ENCODE data around the gene CARNS1.
"Not testable (repeated sequence)": the region's sequence is repeated elsewhere in the genome, so short reads cannot be mapped to it uniquely, and the experiment has no call there.

CARNS1 gene

DNA sequence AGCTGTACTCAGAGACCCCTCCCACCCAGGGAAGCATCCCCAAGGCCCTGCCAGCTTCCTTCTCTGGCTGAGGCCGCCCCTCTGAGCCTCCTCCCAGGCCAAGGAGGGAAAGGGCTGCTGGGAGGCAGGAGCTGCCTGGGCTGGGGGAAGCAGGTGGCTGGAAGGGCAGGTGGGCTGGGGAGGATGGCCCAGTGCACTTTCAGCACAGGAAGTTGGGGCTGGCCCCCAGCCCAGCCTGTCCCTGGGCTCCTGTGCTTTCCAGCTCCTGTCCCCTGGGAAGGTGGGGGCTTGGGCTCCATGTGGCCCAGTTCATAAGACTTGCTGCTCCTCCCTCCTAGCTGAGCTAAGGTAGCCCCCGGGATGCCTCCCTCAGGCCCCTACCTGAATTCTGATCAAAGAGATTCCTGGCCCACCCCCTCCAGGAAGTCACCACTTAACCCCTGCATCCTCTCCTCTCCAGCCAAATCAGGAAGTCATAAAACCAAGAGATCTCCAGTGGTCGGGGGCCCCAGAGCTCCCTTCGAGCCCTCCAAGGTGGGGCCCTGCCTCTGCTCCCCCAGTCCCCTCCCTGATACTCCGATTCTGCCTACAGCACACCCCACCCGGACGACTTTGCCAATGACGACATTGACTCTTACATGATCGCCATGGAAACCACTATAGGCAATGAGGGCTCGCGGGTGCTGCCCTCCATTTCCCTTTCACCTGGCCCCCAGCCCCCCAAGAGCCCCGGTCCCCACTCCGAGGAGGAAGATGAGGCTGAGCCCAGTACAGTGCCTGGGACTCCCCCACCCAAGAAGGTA lies 18.7 kb upstream of the CARNS1 start:
- DNase-seq (ENCODE audit: low spot score) = no peak

DNA sequence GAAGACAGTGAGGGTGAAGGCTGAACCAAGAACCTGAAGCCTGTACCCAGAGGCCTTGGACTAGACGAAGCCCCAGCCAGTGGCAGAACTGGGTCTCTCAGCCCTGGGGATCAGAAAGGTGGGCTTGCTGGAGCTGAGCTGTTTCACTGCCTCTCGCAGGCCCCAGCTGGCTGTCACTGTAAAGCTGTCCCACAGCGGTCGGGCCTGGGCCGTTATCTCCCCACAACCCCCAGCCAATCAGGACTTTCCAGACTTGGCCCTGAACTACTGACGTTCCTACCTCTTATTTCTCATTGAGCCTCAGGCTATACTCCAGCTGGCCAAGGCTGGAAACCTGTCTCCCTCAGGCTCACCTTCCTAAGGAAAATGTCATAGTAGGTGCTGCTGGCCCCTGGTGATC lies 17.9 kb upstream of the CARNS1 start:
- DNase-seq (ENCODE audit: low spot score) = no peak

DNA sequence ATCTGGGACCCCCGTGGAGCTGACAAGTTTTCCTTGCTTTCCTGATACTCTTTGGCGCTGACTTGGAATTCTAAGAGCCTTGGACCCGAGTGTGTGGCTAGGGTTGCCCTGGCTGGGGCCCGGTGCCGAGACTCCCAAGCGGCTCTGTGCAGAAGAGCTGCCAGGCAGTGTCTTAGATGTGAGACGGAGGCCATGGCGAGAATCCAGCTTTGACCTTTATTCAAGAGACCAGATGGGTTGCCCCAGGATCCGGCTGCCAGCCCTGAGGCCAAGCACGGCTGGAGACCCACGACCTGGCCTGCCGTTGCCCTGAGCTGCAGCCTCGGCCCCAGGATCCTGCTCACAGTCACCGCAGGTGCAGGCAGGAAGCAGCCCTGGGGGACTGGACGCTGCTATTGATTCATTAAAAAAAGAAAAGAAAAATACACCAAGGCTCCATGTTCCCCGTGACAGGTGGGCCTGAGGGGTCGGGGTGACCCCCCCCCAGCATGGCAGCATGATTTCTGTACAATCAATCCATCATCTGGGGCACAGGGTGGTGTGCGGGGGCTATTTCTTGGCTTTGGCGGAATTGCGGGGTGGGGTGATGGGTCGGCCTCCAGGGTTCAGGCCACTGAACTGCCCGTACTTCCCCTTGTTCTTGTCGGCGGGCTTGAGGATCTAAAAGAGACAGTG lies 17.4 kb upstream of the CARNS1 start:
- no peak for DNase-seq (ENCODE audit: low spot score)

DNA sequence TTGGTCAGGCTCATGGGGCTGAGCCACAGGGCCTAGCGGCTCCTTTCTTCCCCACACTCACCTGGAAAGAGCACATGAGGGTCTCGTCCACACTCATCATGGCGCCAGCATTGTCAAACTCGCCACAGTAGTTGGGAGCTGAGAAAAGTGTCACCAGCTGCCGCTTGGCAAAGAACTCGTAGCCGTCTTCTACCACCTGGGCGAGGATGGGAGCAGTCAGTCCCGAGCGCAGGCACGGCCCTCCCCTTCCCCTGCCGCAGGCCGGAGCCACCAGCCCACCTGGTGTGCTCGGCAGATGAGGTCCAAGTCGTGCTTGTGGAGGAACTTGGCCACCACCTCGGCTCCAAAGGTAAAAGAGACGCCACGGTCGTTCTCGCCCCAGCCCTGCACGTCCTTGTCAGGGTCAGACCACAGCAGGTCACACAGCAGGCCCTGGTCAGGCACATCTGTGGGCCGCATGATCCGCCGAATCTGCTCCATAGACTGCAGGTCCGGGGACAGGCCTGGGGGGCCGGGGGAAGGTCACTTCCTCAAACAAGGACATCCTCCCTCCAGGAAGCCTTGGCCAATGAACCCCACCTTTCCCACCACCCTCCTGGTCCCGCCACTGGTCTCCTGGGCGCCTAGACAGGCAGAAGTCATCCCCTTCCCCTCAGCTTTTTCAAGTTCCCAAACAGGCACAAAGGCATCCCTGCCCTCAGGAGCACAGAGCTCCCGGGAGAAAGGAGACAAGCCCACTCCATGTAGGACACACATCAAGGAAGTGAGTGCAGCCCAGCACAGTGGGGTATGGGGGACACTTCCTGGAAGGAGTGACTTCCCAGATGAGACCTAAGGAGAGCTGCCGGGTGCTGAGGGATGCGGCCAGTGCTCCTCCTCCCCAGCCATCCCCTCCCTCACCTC lies 16.6 kb upstream of the CARNS1 start:
- DNase-seq (ENCODE audit: low spot score) = no peak

DNA sequence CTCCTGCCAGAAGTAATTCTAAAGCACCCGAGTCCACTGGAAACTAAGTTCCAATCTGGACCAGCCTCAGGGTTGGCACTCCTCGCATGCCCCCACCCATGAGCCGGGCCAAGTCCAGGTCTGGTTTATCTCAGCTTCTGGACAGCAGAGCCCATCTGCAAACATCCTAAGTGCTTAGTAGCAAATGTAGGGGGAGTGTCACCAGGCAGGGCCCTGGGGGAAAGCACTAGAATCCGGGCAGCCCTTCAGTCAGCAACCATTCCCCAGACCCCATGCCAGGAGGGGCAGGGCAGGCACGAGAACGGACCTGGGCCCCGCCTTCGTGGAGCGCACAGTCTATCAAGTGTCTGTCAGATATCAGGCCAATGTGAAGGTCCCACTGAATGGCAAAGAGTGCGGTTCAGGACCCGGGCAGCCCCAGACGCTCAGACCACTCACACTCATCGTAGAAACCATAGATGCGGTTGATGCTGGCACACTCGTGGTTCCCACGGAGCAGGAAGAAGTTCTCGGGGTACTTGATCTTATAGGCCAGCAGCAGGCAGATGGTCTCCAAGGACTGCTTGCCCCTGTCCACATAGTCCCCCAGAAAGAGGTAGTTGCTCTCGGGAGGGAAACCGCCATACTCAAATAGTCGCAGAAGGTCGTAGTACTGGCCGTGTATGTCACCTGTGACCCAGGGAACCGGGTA lies 15.1 kb upstream of the CARNS1 start:
- DNase-seq (ENCODE audit: low spot score) = no peak

DNA sequence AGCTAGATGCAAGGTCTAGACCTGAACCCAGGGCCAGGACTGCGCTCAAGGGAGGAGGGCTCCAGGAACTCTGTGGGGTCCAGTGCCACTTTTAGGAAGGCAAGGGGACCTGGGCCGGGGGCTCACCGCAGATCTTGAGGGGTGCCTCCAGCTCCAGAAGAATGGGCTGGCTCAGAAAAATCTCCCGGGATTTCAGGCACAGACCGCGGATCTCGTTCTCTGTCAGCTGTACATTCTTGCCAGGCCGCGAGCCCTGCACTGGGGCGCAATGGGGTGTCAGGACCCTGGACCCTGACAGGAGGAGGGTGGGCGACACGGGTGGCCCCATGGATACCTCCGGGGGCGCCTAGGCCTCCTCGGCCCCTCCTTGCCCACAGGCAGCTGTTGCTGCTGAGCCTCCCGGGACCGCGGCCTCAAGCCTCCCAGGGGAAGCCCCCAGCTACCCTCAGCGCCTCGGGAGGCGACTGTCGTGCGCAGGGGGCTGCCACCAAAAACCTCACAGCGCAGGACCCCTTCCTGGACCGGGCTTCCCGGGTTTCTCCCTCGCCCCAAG lies 14.5 kb upstream of the CARNS1 start:
- no peak for DNase-seq (ENCODE audit: low spot score)

DNA sequence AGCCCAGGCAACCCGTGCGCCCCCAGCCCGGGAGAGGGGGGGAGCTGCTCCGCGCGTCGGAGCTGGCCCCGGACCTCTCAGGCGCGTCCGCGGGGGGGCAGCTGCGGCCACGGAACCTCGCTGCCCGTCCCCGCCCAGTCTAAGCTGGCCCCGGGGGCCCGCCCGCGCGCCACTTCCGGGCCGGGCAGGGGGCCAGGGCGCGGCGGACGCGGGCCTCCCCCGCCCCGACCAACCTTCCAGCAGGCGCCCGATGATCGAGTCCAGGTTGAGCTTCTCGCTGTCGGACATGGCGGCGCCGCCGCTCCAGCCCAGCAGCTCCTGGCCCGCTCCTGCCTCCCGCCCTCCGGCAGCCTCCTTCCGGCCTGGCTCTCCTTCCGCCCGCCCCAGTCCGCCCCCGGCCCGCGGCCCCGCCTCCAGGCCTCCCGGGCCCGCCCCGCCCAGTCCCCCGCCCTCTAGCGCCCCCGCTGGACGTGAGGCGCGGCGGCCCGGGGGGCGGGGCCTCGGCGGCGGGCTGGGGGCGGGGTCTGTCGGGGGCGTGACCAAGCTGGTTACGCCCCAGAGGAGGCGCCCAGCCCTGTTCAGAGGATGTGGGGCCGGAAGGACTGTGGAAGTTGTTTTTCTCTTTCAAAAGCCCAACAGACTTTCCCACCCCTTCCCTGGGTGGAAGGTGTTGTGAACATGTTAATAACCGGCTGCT lies 13.8 kb upstream of the CARNS1 start, which contains the start of gene PPP1CA:
Gene PPP1CA, minus strand, starts transcription at position 364 of the 697 bp plus-strand sequence. Its CDS starts 76 bp downstream, at position 288.
- DNase-seq (ENCODE audit: low spot score) = peak; percentile 89

DNA sequence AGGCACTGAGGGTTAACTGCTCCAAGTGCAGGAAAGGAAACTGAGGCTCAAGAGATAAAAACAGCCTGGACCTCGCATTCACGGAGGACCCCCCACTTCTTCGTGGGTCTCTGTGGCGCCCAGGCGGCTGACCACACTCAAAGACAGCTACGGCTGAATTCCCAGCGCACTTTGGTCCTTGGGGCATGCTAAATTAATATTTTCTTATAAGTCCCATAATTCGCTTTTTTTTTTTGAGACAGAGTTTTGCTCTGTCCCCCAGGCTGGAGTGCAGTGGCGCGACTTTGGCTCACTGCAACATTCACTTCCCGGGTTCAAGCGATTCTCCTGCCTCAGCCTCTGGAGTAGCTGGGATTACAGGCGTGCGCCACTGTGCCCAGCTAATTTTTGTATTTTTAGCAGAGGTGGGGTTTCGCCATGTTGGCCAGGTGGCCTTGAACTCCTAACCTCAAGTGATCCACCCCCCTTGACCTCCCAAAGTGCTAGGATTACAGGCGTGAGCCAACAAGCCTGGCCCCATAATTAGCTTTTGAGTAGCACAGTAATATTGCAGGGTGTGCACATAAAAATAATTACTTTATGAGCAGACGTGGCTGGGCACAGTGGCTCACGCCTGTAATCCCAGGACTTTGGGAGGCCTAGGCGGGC lies 13.2 kb upstream of the CARNS1 start:
- not testable (repeated sequence) for DNase-seq (ENCODE audit: low spot score)

DNA sequence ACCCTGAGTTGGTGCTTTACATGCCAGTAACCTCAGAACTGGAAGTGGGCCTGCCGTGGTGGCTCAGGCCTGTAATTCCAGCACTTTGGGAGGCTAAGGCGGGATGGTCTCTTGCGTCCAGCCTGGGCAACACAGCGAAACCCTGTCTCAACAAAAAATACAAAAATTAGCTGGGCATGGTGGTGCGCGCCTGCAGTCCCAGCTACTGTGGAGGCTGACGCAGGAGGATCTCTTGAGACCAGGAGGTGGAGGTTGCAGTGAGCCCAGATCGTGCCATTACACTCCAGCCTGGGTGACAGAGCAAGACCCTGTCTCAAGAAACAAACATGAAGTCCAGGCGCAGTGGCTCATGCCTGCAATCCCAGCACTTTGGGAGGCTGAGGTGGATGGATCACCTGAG lies 12.4 kb upstream of the CARNS1 start:
- DNase-seq (ENCODE audit: low spot score) = not testable (repeated sequence)

DNA sequence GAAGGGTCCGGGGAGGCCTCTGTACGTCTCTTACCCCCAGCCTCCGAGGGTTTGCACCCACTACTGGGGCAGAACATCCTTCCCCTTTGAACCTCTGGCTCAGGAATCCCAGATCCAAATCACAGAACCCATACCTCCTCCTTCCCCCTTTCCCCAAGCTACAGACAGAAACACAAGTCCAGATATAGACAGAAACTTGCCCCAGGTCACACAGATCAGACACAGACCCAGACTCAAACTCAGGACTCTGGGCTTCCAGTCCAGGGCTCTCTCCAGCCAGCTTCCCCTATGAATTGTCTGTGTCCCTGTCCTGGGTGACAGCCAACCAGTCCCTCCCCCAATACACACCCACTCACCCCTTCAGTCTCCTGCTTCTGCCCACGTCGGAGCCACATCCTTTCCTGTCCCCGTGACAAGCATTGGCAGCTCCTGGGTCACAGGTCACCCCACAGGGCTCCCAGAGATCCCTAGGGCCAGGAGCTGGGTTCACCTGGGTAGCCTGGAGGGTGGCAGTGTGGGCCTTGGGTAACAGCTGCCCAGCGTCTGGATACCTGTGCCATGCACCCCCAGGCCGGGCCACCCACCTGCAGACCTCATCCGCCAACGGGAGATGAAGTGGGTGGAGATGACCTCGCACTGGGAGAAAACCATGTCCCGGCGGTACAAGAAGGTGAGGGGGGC lies 10.8 kb upstream of the CARNS1 start:
- no peak for DNase-seq (ENCODE audit: low spot score)

DNA sequence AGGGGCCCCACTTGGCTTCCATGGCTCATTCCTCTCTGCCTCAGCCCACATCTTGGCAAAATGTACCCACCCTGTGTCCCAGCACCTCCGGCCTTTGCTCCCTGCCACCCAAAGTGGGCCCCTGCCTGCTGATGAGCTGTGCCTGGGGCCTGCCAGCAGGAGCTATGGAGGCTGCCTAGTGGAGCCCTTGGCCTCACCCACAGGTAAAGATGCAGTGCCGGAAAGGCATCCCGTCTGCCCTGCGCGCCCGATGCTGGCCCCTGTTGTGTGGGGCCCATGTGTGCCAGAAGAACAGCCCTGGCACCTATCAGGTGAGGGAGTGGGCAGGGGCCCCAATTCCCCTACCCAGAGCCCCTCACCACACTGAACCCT lies 10.3 kb upstream of the CARNS1 start:
- DNase-seq (ENCODE audit: low spot score) = no peak

DNA sequence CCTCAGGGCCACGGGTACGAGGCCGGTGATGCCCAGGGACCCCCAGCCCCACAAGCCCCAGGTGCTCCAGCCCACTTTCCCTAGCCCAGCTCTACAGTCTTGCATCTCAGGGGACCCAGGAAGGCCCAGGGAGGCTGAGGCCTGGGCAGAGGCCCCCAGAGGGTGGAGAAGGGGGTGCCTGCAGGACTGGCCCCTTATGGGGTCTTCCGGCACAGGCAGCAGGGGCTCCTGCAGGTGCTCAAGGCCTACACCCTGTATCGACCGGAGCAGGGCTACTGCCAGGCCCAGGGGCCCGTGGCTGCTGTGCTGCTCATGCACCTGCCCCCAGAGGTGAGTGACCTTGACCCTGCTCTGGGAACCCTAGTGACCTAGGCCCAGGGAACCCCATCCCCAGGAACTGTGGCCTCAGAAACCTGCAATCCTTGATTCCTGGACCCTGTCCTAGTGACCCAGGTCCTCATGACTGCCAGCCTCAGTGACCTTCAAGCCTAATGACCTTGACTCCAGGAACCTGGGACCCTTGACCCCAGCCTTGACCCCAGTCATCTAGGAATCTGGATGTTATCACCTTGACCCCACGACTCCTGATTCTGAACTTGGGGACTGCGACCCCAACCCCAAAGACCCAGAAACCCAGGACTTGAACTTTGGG lies 9.7 kb upstream of the CARNS1 start:
- no peak for DNase-seq (ENCODE audit: low spot score)

DNA sequence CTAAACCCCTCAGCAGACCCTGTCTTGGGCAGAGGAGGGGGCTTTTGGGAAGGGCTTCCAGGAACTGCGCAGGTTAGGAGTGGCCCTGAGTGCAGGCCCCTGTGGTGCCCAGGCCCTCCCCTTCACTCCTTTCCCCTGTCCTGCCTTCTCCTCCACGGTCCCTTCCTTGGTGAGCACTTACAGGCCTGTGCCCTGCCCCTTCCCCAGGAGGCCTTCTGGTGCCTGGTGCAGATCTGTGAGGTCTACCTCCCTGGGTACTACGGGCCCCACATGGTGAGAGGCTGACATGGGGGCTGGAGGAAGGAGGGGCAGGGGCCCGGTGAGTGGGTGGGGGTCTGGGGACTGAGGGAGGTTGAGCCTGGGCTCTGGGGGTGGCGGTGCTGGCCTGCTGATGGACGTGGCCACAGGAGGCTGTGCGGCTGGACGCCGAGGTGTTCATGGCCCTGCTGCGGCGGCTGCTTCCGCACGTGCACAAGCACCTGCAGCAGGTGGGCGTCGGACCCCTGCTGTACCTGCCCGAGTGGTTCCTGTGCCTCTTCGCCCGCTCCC lies 9.0 kb upstream of the CARNS1 start:
- no peak for DNase-seq (ENCODE audit: low spot score)

DNA sequence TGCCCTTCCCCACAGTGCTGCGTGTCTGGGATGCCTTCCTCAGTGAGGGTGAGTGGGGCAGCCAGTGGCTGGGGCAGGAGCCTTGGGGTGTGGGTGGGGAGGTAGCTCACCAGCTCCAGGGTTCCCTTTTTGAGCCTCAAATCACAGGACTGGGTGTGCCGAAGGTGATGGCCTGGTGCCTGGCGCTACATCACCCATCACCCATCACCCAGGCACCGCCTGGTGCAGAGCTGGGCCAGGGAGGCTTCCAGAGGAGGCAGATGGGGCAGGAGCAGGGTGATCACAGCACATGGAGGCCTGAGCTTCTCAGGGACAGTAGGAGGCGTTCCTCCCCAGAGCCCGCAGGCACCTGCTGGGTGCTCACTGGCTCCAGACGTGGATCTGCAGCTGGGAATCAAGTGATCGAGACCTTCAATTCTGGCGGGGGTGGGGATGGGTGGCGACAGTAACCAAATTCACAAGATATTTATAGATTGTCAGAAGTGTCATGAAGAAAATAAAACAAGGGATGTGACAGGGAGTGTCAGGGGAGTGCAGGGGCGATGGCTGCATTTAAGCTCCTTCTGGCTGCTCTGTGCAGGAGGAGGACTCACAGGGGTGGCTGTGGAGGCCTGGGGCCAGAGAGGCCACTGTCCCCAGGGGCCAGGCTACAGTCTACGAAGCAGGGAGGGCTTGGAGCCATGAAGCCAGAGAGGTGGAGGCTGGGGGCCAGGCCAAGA lies 8.3 kb upstream of the CARNS1 start:
- no peak for DNase-seq (ENCODE audit: low spot score)

DNA sequence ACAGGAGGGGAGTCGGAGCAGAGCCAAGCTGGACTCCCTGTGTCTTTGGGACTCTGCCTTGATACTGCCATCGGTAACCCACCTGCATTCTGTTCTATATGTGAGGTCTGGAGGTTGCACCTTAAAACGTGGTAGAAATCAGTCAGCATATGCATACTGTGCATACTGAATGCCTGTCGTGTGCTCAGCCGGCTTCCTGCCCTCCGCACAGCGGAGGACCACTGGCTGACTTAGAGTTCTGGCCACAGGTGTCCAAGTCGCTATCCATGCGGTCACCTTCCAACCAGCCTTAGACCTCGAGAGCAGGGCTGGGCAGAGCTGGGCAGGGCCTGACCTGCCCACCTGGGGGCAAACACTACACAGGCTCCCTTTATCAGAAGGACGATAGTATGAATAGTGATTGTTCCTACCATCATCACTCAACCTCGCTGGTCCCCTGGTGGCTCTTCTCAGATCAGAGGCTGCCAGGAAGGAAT lies 7.8 kb upstream of the CARNS1 start:
- DNase-seq (ENCODE audit: low spot score) = no peak

DNA sequence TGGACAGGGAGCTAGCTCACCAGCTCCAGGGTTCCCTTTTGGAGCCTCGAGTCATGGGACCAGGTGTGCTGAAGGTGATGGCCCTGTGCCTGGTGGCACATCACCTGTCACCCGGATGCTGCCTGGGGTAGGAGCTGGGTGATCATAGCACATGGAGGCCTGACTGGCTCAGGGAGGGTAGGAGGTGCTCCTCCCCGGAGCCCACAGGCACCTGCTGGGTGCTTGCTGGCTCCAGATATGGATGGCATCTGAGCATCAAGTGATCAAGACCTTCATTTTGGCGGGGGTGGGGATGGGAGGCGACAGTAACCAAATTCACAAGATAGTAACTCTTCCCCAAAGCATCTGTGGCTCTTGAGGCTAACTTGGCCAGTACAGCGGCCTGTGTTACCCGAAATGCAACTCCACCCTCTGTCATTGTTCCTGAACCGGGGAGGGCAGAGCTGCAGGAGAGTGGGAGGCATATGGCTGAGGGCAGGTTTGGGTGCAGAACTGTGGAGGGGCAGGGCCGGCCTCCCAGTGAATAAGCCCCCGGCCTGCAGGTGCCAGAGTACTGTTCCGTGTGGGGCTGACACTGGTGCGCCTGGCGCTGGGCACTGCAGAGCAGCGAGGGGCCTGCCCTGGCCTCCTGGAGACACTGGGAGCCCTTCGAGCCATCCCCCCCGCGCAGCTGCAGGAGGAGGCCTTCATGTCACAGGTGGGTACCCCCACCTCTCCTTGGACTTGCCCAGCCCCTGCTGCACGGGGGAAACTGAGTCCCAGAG lies 6.9 kb upstream of the CARNS1 start:
- no peak for DNase-seq (ENCODE audit: low spot score)

DNA sequence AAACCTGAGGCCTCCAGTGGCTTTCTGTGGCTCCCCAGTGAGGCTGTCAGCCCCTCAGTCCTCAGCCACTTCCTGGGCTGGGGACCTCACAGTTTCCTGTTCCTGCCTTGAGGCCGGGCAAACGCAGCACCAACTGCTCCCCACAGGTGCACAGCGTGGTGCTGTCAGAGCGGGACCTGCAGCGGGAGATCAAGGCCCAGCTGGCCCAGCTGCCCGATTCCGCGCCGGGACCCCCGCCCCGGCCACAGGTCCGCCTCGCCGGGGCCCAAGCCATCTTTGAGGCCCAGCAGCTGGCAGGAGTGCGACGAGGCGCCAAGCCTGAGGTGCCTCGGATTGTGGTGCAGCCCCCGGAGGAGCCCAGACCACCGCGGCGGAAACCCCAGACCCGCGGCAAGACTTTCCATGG lies 6.2 kb upstream of the CARNS1 start:
- DNase-seq (ENCODE audit: low spot score) = no peak
